Stimulated activated CD4-positive, alpha-beta T cell treated with anti-CD3 and anti-CD28 coated beads, Interleukin-1b, Interleukin-23, amount 100 ng/mL, for 4 hours (primary cell): ENCODE data around the gene STK10.
"Not testable (repeated sequence)": the region's sequence is repeated elsewhere in the genome, so short reads cannot be mapped to it uniquely, and the experiment has no call there.

Experiments
- DNase-seq, 2 donors: peaks; one replicate each; pipeline ENCODE4 v3.0.0-alpha.2; 2020; ENCODE audit warnings: low read depth in 2 of 2

STK10 gene

GRCh38 chr5:172166030-172166826 is 21.8 kb downstream of the STK10 start:
- DNase-seq = no peak

- no peak for DNase-seq
Measured at GRCh38 chr5:172165465-172165864, 22.6 kb downstream of the STK10 start.

GRCh38 chr5:172164769-172165212 is 23.2 kb downstream of the STK10 start:
- no peak for DNase-seq

GRCh38 chr5:172163346-172163745 is 24.7 kb downstream of the STK10 start:
- DNase-seq = no peak

- DNase-seq = no peak
Measured at GRCh38 chr5:172162987-172163343, 25.1 kb downstream of the STK10 start.

GRCh38 chr5:172162323-172162986 is 25.6 kb downstream of the STK10 start:
- DNase-seq = no peak

- no peak for DNase-seq
Measured at GRCh38 chr5:172160506-172160905, 27.5 kb downstream of the STK10 start.

- DNase-seq = no peak
Measured at GRCh38 chr5:172159016-172159415, 29.0 kb downstream of the STK10 start.

GRCh38 chr5:172156541-172156994 is 31.5 kb downstream of the STK10 start:
- no peak for DNase-seq

- not testable (repeated sequence) for DNase-seq
Measured at GRCh38 chr5:172155101-172155500, 32.9 kb downstream of the STK10 start.

GRCh38 chr5:172153695-172154094 is 34.3 kb downstream of the STK10 start:
- no peak for DNase-seq

- DNase-seq = no peak
Measured at GRCh38 chr5:172151661-172152210, 36.3 kb downstream of the STK10 start.

- no peak for DNase-seq
Measured at GRCh38 chr5:172150514-172151425, 37.3 kb downstream of the STK10 start.

GRCh38 chr5:172149481-172149880 is 38.5 kb downstream of the STK10 start:
- not testable (repeated sequence) for DNase-seq

- no peak for DNase-seq
Measured at GRCh38 chr5:172149073-172149472, 39.0 kb downstream of the STK10 start.

GRCh38 chr5:172148381-172148780 is 39.6 kb downstream of the STK10 start:
- DNase-seq = no peak

- no peak for DNase-seq
Measured at GRCh38 chr5:172147857-172148256, 40.2 kb downstream of the STK10 start.

- no peak for DNase-seq
Measured at GRCh38 chr5:172146748-172147092, 41.3 kb downstream of the STK10 start.

GRCh38 chr5:172145870-172146747 is 41.9 kb downstream of the STK10 start:
- no peak for DNase-seq

- no peak for DNase-seq
Measured at GRCh38 chr5:172144931-172145869, 42.8 kb downstream of the STK10 start.
